ENCODE results near the gene ZNF580. TPM values are rescaled to one million over a fixed set of nuclear protein-coding genes. Genes with fewer than 3 reads are reported as not detected.

The ZNF580 gene
- total and polyA plus RNA-seq, 2 of the 13 experiments (the other 11 are each of a cell fraction or from before 2014, with no cell fraction given), result 4.4 to 6.0 TPM

DNA sequence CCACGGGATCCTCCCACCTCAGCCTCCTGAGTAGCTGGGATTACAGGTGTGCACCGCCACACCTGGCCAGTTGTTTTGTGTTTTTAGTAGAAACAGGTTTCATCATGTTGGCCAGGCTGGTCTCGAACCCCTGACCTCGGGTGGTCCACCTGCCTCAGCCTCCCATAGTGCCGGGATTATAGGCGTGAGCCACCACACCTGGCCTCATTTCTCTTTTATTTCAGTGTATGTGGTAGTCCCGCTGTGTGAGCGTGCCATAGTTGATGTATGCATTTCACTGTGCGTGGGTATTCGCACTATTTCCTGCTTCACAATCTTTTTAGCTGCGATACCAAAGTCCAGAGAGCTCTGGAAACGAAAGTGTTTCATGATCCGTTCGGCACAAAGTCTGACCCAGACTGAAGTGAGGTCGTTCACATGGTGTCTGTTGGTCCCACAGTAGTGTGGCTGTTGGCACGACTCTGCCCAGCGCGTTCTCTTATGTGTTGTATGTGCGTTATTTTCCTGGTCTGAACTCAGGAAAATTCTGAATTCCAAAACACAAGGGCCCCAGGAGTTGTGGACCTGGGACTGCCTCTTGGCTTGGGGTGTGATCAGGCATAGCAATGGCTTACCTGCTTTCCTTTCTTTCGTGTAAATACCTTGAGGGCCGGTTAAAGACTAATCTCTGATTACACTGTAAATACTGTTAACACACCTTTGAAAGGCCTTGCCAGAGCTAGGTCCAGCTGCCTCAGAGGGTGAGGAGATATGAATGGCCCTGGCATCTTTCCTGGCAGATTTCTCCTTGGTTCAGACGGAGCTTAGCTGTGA is 42.9 kb downstream of the ZNF580 start (continued):
- TF ChIP-seq, protein P1, sequence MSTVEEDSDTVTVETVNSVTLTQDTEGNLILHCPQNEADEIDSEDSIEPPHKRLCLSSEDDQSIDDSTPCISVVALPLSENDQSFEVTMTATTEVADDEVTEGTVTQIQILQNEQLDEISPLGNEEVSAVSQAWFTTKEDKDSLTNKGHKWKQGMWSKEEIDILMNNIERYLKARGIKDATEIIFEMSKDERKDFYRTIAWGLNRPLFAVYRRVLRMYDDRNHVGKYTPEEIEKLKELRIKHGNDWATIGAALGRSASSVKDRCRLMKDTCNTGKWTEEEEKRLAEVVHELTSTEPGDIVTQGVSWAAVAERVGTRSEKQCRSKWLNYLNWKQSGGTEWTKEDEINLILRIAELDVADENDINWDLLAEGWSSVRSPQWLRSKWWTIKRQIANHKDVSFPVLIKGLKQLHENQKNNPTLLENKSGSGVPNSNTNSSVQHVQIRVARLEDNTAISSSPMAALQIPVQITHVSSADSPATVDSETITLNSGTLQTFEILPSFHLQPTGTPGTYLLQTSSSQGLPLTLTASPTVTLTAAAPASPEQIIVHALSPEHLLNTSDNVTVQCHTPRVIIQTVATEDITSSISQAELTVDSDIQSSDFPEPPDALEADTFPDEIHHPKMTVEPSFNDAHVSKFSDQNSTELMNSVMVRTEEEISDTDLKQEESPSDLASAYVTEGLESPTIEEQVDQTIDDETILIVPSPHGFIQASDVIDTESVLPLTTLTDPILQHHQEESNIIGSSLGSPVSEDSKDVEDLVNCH (CRISPR knock-in tag; IDR thresholded peaks at IDR 0.05), result no peak
- TF ChIP-seq, protein P2, sequence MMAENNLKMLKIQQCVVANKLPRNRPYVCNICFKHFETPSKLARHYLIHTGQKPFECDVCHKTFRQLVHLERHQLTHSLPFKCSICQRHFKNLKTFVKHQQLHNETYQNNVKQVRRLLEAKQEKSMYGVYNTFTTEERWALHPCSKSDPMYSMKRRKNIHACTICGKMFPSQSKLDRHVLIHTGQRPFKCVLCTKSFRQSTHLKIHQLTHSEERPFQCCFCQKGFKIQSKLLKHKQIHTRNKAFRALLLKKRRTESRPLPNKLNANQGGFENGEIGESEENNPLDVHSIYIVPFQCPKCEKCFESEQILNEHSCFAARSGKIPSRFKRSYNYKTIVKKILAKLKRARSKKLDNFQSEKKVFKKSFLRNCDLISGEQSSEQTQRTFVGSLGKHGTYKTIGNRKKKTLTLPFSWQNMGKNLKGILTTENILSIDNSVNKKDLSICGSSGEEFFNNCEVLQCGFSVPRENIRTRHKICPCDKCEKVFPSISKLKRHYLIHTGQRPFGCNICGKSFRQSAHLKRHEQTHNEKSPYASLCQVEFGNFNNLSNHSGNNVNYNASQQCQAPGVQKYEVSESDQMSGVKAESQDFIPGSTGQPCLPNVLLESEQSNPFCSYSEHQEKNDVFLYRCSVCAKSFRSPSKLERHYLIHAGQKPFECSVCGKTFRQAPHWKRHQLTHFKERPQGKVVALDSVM (CRISPR knock-in tag; IDR thresholded peaks at IDR 0.05), result no peak
- no peak for TF ChIP-seq ATM (IDR thresholded peaks at IDR 0.05; ENCODE audit: borderline replicate concordance)
- TF ChIP-seq MAFG (CRISPR knock-in tag; IDR thresholded peaks at IDR 0.05), result no peak
- no peak for TF ChIP-seq ZNF891 (CRISPR knock-in tag; IDR thresholded peaks at IDR 0.05)
- TF ChIP-seq, protein P3, sequence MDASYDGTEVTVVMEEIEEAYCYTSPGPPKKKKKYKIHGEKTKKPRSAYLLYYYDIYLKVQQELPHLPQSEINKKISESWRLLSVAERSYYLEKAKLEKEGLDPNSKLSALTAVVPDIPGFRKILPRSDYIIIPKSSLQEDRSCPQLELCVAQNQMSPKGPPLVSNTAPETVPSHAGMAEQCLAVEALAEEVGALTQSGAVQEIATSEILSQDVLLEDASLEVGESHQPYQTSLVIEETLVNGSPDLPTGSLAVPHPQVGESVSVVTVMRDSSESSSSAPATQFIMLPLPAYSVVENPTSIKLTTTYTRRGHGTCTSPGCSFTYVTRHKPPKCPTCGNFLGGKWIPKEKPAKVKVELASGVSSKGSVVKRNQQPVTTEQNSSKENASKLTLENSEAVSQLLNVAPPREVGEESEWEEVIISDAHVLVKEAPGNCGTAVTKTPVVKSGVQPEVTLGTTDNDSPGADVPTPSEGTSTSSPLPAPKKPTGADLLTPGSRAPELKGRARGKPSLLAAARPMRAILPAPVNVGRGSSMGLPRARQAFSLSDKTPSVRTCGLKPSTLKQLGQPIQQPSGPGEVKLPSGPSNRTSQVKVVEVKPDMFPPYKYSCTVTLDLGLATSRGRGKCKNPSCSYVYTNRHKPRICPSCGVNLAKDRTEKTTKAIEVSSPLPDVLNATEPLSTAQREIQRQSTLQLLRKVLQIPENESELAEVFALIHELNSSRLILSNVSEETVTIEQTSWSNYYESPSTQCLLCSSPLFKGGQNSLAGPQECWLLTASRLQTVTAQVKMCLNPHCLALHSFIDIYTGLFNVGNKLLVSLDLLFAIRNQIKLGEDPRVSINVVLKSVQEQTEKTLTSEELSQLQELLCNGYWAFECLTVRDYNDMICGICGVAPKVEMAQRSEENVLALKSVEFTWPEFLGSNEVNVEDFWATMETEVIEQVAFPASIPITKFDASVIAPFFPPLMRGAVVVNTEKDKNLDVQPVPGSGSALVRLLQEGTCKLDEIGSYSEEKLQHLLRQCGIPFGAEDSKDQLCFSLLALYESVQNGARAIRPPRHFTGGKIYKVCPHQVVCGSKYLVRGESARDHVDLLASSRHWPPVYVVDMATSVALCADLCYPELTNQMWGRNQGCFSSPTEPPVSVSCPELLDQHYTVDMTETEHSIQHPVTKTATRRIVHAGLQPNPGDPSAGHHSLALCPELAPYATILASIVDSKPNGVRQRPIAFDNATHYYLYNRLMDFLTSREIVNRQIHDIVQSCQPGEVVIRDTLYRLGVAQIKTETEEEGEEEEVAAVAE (CRISPR knock-in tag; IDR thresholded peaks at IDR 0.05; ENCODE audit: borderline replicate concordance), result no peak
- TF ChIP-seq ZNF567 (CRISPR knock-in tag; IDR thresholded peaks at IDR 0.05; ENCODE audit: borderline replicate concordance), result 0 out of 2 replicates have a peak, but pooled peaks have one; percentile 43
- TF ChIP-seq, protein P4, sequence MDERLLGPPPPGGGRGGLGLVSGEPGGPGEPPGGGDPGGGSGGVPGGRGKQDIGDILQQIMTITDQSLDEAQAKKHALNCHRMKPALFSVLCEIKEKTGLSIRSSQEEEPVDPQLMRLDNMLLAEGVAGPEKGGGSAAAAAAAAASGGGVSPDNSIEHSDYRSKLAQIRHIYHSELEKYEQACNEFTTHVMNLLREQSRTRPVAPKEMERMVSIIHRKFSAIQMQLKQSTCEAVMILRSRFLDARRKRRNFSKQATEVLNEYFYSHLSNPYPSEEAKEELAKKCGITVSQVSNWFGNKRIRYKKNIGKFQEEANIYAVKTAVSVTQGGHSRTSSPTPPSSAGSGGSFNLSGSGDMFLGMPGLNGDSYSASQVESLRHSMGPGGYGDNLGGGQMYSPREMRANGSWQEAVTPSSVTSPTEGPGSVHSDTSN (CRISPR knock-in tag; IDR thresholded peaks at IDR 0.05), result no peak
- TF ChIP-seq GABPA (IDR thresholded peaks at IDR 0.05; ENCODE audit: low read depth, low read length), result no peak
- peak; percentile 73 for TF ChIP-seq GABPA (CRISPR knock-in tag; IDR thresholded peaks at IDR 0.05; ENCODE audit: low read depth)
- no peak for TF ChIP-seq BRD4 (CRISPR knock-in tag; IDR thresholded peaks at IDR 0.05)
- TF ChIP-seq, protein P5, sequence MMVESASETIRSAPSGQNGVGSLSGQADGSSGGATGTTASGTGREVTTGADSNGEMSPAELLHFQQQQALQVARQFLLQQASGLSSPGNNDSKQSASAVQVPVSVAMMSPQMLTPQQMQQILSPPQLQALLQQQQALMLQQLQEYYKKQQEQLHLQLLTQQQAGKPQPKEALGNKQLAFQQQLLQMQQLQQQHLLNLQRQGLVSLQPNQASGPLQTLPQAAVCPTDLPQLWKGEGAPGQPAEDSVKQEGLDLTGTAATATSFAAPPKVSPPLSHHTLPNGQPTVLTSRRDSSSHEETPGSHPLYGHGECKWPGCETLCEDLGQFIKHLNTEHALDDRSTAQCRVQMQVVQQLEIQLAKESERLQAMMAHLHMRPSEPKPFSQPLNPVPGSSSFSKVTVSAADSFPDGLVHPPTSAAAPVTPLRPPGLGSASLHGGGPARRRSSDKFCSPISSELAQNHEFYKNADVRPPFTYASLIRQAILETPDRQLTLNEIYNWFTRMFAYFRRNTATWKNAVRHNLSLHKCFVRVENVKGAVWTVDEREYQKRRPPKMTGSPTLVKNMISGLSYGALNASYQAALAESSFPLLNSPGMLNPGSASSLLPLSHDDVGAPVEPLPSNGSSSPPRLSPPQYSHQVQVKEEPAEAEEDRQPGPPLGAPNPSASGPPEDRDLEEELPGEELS (CRISPR knock-in tag; IDR thresholded peaks at IDR 0.05), result no peak; the same call in 1 of the 2 replicates
- TF ChIP-seq NR2C2 (CRISPR knock-in tag; IDR thresholded peaks at IDR 0.05; ENCODE audit: borderline replicate concordance), result peak; percentile 28; the same call in 1 of the 2 replicates
